ENCODE measurements around the gene RUFY4. TPM values are rescaled to one million over a fixed set of nuclear protein-coding genes. Genes with fewer than 3 reads are reported as not detected.

Gene RUFY4
- total RNA-seq, 1 experiment from 2014 or later = 0.31 TPM

DNA sequence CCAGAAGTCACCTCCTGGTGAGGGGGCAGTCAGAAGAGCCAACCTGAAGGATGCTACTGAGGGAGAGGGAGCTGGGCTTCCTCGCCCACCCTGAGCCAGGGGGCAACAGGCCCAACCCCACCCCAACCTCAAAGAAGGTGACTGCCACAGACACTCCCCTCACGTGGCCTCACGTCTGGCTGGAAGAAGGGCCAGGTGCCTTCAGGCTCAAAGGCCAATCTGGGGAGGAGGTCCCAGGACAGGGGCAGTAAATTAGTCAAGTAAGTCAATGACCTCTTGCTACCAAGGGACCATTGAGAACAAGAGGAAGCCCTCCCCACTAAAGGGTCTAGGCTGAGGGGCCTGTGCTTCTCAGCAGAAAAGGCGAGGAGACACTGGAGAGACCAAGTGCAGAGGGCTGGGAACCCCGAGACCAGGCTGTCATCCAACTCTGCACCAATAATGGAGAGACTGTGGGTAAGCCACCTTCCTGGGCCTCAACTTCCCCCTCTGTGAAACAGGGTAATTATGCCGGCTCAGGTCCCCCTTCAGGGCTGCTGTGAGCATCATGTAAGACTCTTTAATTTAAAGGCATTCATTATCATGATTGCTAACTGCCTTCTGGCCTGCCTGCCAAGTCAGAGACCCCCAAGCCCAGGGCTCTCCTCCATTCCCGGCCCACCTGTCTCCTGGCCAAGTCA, 46.1 kb upstream of the RUFY4 start (continued):
- TF ChIP-seq CREB1 (CRISPR knock-in tag; IDR thresholded peaks at IDR 0.05) (no peak), NR1H2 (CRISPR knock-in tag; IDR thresholded peaks at IDR 0.05) (no peak), CREM (CRISPR knock-in tag; IDR thresholded peaks at IDR 0.05) (no peak), SMAD3 (CRISPR knock-in tag; IDR thresholded peaks at IDR 0.05; ENCODE audit: borderline replicate concordance) (no peak), ZNF121 (CRISPR knock-in tag; IDR thresholded peaks at IDR 0.05) (no peak)
- TF ChIP-seq, protein P1, sequence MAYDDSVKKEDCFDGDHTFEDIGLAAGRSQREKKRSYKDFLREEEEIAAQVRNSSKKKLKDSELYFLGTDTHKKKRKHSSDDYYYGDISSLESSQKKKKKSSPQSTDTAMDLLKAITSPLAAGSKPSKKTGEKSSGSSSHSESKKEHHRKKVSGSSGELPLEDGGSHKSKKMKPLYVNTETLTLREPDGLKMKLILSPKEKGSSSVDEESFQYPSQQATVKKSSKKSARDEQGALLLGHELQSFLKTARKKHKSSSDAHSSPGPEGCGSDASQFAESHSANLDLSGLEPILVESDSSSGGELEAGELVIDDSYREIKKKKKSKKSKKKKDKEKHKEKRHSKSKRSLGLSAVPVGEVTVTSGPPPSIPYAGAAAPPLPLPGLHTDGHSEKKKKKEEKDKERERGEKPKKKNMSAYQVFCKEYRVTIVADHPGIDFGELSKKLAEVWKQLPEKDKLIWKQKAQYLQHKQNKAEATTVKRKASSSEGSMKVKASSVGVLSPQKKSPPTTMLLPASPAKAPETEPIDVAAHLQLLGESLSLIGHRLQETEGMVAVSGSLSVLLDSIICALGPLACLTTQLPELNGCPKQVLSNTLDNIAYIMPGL (CRISPR knock-in tag; IDR thresholded peaks at IDR 0.05) = no peak
- TF ChIP-seq, protein P2, sequence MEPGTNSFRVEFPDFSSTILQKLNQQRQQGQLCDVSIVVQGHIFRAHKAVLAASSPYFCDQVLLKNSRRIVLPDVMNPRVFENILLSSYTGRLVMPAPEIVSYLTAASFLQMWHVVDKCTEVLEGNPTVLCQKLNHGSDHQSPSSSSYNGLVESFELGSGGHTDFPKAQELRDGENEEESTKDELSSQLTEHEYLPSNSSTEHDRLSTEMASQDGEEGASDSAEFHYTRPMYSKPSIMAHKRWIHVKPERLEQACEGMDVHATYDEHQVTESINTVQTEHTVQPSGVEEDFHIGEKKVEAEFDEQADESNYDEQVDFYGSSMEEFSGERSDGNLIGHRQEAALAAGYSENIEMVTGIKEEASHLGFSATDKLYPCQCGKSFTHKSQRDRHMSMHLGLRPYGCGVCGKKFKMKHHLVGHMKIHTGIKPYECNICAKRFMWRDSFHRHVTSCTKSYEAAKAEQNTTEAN (CRISPR knock-in tag; IDR thresholded peaks at IDR 0.05) = no peak

DNA sequence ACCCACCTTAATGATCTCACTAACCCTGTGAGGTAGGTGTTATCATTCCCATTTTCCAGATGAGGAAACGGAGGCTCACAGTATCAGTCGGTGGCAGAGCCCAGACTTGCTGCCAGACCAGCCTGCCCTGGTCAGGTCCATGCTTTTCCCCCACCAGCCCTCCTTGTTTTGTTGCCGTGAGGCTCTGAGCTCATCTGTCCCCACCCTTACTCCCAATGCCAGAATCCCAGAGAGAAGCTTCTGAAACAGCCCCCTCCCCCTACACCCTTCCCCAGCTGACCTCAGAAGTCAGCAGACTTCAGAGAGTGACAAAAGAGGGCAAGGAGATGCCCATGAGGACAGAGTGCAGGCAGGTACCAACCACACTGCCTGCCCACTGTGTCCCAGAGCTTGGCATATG, 45.4 kb upstream of the RUFY4 start:
- ChIA-PET POLR2A (no interaction called here), CTCF (interaction anchor here (1.2 to 4.6 kb wide), 6 partner anchors 10 to 238 kb away, joined by 4 to 12 read pairs (median 8); partner anchors contain the start of gene RUFY4)
- Mint-ChIP-seq H3K36me3 (no peaks in the 10 kb centered on the region), H3K27me3 (ENCODE audit: low read depth) (peaks cover 2% of the 10 kb centered on the region; the same call in 1 of the 2 replicates), H3K27ac (no peak overlapping the region), H3K4me1 (peaks cover 25% of the 10 kb centered on the region), H3K9me3 (no peaks in the 10 kb centered on the region), H3K4me3 (no peak overlapping the region)
- ATAC-seq = no peak
- TF ChIP-seq SP1 (CRISPR knock-in tag; conservative IDR thresholded peaks at IDR 0.05) = no peak
- no peak for DNase-seq (ENCODE audit: low spot score)

DNA sequence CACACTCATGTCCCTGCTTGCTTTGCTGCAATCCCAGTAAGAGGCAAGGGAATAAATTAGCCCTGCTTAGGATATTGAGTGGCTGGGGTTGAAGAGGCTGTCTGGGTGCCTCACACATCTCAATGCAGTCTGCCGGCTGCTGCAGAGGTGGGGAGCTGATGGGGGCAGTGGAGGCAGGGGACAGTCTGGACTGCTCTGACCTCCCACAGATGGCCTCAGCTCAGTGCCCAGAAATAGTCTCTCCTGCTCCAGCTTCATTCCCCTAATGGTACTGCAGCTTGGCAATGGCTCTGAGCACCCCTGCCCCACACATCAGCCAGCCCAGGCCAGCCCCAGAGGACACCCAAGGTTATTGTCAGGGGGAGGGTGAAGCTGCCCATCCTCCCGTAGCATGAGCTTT, 44.7 kb upstream of the RUFY4 start:
- DNase-seq (ENCODE audit: low spot score) = peak; percentile 5
- Mint-ChIP-seq H3K27ac (no peak overlapping the region), H3K27me3 (ENCODE audit: low read depth) (peaks cover 2% of the 10 kb centered on the region; the same call in 1 of the 2 replicates), H3K4me1 (peaks cover 25% of the 10 kb centered on the region), H3K9me3 (no peaks in the 10 kb centered on the region), H3K36me3 (no peaks in the 10 kb centered on the region), H3K4me3 (no peak overlapping the region)
- CTCF ChIA-PET = interaction anchor here (0.5 to 4.6 kb wide), 8 partner anchors 9 to 239 kb away, joined by 4 to 12 read pairs (median 7); partner anchors contain the start of gene RUFY4
- no peak for ATAC-seq
- POLR2A ChIA-PET = no interaction called here
- no peak for TF ChIP-seq SOX15 (CRISPR knock-in tag; IDR thresholded peaks at IDR 0.05)
- TF ChIP-seq SMAD3 (CRISPR knock-in tag; IDR thresholded peaks at IDR 0.05; ENCODE audit: borderline replicate concordance) = no peak
- TF ChIP-seq ZNF396 (CRISPR knock-in tag; IDR thresholded peaks at IDR 0.05; ENCODE audit: borderline replicate concordance) = no peak
- TF ChIP-seq FOXJ3 (CRISPR knock-in tag; IDR thresholded peaks at IDR 0.05; ENCODE audit: borderline replicate concordance) = no peak
- TF ChIP-seq GTF2I (CRISPR knock-in tag; conservative IDR thresholded peaks at IDR 0.05) = no peak
- TF ChIP-seq ZNF671 (CRISPR knock-in tag; IDR thresholded peaks at IDR 0.05) = no peak
- no peak for TF ChIP-seq SP1 (CRISPR knock-in tag; conservative IDR thresholded peaks at IDR 0.05)
- TF ChIP-seq FOXP1 (CRISPR knock-in tag; IDR thresholded peaks at IDR 0.05; ENCODE audit: borderline replicate concordance) = no peak
- TF ChIP-seq CBFB (CRISPR knock-in tag; IDR thresholded peaks at IDR 0.05; ENCODE audit: low read depth) = no peak
- TF ChIP-seq, protein P3, sequence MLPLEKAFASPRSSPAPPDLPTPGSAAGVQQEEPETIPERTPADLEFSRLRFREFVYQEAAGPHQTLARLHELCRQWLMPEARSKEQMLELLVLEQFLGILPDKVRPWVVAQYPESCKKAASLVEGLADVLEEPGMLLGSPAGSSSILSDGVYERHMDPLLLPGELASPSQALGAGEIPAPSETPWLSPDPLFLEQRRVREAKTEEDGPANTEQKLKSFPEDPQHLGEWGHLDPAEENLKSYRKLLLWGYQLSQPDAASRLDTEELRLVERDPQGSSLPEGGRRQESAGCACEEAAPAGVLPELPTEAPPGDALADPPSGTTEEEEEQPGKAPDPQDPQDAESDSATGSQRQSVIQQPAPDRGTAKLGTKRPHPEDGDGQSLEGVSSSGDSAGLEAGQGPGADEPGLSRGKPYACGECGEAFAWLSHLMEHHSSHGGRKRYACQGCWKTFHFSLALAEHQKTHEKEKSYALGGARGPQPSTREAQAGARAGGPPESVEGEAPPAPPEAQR (CRISPR knock-in tag; IDR thresholded peaks at IDR 0.05) = no peak
- no peak for TF ChIP-seq JUN (CRISPR knock-in tag; IDR thresholded peaks at IDR 0.05)
- no peak for TF ChIP-seq GRHL2 (CRISPR knock-in tag; IDR thresholded peaks at IDR 0.05; ENCODE audit: insufficient replicate concordance, severe bottlenecking)
- TF ChIP-seq, protein P4, sequence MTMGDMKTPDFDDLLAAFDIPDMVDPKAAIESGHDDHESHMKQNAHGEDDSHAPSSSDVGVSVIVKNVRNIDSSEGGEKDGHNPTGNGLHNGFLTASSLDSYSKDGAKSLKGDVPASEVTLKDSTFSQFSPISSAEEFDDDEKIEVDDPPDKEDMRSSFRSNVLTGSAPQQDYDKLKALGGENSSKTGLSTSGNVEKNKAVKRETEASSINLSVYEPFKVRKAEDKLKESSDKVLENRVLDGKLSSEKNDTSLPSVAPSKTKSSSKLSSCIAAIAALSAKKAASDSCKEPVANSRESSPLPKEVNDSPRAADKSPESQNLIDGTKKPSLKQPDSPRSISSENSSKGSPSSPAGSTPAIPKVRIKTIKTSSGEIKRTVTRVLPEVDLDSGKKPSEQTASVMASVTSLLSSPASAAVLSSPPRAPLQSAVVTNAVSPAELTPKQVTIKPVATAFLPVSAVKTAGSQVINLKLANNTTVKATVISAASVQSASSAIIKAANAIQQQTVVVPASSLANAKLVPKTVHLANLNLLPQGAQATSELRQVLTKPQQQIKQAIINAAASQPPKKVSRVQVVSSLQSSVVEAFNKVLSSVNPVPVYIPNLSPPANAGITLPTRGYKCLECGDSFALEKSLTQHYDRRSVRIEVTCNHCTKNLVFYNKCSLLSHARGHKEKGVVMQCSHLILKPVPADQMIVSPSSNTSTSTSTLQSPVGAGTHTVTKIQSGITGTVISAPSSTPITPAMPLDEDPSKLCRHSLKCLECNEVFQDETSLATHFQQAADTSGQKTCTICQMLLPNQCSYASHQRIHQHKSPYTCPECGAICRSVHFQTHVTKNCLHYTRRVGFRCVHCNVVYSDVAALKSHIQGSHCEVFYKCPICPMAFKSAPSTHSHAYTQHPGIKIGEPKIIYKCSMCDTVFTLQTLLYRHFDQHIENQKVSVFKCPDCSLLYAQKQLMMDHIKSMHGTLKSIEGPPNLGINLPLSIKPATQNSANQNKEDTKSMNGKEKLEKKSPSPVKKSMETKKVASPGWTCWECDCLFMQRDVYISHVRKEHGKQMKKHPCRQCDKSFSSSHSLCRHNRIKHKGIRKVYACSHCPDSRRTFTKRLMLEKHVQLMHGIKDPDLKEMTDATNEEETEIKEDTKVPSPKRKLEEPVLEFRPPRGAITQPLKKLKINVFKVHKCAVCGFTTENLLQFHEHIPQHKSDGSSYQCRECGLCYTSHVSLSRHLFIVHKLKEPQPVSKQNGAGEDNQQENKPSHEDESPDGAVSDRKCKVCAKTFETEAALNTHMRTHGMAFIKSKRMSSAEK (CRISPR knock-in tag; IDR thresholded peaks at IDR 0.05; ENCODE audit: borderline replicate concordance) = no peak
- TF ChIP-seq, protein P5, sequence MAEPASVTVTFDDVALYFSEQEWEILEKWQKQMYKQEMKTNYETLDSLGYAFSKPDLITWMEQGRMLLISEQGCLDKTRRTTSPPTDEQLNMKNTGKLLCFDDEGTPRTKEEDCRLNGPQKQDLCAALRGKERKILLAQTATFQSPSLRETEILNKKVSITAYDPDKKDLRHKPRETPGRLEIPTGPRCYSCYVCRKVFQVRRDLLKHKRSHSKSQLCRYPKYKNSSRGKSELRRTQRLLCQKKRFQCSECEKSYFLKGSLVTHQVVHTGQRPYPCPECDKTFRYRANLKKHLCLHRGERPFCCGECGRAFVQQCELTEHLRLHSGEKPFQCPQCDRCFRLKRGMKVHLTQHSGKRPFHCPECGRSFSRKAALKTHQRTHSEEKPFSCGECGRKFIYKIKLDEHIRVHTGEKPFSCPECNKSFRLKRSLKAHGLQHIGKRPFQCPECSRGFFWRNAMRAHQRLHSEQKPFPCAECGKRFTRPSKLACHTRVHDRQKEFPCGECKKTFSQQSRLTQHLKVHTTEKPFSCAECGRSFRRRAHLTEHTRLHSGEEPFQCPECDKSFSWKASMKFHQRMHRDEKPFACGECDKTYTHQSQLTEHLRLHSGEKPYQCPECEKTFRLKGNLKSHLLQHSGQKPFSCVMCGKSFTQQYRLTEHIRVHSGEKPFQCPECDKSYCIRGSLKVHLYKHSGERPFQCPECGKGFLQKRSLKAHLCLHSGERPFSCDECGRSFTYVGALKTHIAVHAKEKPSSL (CRISPR knock-in tag; conservative IDR thresholded peaks at IDR 0.05) = no peak
- TF ChIP-seq ZBTB21 (CRISPR knock-in tag; IDR thresholded peaks at IDR 0.05; ENCODE audit: borderline replicate concordance) = no peak

Measured in WTC11 (cell line).